ENCODE results near the gene DGKH. TPM values are rescaled to one million over a fixed set of nuclear protein-coding genes. Genes with fewer than 3 reads are reported as not detected.

Gene DGKH
- total and polyA plus RNA-seq, 9 of the 15 experiments (the other 6 are each of a cell fraction or from before 2014, with no cell fraction given) = 0.38 to 4.4 (median 3.1) TPM

GRCh38 chr13:42041011-42041683, 7.3 kb upstream of the DGKH start (continued):
- TF ChIP-seq MNT (conservative IDR thresholded peaks at IDR 0.05) (peak in 1 of 2 experiments; percentile 46; a peak in 2 of 4 replicates), LEF1 (IDR thresholded peaks at IDR 0.05) (no peak), POLR2A (conservative IDR thresholded peaks at IDR 0.05) (0 out of 2 replicates have a peak, but pooled peaks have one; percentile 29), TGIF2 (CRISPR knock-in tag; IDR thresholded peaks at IDR 0.05) (0 out of 2 replicates have a peak, but pooled peaks have one; percentile 47), SPI1 (IDR thresholded peaks at IDR 0.05; ENCODE audit: borderline replicate concordance, low read depth, low read length) (no peak), RBBP5 (IDR thresholded peaks at IDR 0.05; ENCODE audit: borderline replicate concordance, insufficient read depth, low read length, poor library complexity, severe bottlenecking) (peak; percentile 48), ZNF75A (CRISPR knock-in tag; IDR thresholded peaks at IDR 0.05) (no peak), ZFX (CRISPR knock-in tag; IDR thresholded peaks at IDR 0.05) (0 out of 2 replicates have a peak, but pooled peaks have one; percentile 31), FOXA3 (CRISPR knock-in tag; conservative IDR thresholded peaks at IDR 0.05 in 1 of 2, IDR thresholded peaks at IDR 0.05 in 1 of 2) (0 out of 4 replicates have a peak, but pooled peaks of 1 of the 2 experiments have one; percentile 24), KHSRP (IDR thresholded peaks at IDR 0.05) (no peak), RBM22 (IDR thresholded peaks at IDR 0.05; ENCODE audit: low read depth, low read length, poor library complexity, severe bottlenecking) (peak; percentile 50)
- TF ChIP-seq, protein P1, sequence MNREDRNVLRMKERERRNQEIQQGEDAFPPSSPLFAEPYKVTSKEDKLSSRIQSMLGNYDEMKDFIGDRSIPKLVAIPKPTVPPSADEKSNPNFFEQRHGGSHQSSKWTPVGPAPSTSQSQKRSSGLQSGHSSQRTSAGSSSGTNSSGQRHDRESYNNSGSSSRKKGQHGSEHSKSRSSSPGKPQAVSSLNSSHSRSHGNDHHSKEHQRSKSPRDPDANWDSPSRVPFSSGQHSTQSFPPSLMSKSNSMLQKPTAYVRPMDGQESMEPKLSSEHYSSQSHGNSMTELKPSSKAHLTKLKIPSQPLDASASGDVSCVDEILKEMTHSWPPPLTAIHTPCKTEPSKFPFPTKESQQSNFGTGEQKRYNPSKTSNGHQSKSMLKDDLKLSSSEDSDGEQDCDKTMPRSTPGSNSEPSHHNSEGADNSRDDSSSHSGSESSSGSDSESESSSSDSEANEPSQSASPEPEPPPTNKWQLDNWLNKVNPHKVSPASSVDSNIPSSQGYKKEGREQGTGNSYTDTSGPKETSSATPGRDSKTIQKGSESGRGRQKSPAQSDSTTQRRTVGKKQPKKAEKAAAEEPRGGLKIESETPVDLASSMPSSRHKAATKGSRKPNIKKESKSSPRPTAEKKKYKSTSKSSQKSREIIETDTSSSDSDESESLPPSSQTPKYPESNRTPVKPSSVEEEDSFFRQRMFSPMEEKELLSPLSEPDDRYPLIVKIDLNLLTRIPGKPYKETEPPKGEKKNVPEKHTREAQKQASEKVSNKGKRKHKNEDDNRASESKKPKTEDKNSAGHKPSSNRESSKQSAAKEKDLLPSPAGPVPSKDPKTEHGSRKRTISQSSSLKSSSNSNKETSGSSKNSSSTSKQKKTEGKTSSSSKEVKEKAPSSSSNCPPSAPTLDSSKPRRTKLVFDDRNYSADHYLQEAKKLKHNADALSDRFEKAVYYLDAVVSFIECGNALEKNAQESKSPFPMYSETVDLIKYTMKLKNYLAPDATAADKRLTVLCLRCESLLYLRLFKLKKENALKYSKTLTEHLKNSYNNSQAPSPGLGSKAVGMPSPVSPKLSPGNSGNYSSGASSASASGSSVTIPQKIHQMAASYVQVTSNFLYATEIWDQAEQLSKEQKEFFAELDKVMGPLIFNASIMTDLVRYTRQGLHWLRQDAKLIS (CRISPR knock-in tag; IDR thresholded peaks at IDR 0.05) = 0 out of 2 replicates have a peak, but pooled peaks have one; percentile 50
- TF ChIP-seq, protein P2, sequence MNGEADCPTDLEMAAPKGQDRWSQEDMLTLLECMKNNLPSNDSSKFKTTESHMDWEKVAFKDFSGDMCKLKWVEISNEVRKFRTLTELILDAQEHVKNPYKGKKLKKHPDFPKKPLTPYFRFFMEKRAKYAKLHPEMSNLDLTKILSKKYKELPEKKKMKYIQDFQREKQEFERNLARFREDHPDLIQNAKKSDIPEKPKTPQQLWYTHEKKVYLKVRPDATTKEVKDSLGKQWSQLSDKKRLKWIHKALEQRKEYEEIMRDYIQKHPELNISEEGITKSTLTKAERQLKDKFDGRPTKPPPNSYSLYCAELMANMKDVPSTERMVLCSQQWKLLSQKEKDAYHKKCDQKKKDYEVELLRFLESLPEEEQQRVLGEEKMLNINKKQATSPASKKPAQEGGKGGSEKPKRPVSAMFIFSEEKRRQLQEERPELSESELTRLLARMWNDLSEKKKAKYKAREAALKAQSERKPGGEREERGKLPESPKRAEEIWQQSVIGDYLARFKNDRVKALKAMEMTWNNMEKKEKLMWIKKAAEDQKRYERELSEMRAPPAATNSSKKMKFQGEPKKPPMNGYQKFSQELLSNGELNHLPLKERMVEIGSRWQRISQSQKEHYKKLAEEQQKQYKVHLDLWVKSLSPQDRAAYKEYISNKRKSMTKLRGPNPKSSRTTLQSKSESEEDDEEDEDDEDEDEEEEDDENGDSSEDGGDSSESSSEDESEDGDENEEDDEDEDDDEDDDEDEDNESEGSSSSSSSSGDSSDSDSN (IDR thresholded peaks at IDR 0.05; ENCODE audit: borderline replicate concordance in 1 of 2, low read depth in 2 of 2, low read length in 2 of 2) = peak; percentile 21 to 43; a peak in 2 of 4 replicates
- TF ChIP-seq, protein P3, sequence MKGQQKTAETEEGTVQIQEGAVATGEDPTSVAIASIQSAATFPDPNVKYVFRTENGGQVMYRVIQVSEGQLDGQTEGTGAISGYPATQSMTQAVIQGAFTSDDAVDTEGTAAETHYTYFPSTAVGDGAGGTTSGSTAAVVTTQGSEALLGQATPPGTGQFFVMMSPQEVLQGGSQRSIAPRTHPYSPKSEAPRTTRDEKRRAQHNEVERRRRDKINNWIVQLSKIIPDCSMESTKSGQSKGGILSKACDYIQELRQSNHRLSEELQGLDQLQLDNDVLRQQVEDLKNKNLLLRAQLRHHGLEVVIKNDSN (CRISPR knock-in tag; IDR thresholded peaks at IDR 0.05) = 0 out of 2 replicates have a peak, but pooled peaks have one; percentile 23
- TF ChIP-seq, protein P4, sequence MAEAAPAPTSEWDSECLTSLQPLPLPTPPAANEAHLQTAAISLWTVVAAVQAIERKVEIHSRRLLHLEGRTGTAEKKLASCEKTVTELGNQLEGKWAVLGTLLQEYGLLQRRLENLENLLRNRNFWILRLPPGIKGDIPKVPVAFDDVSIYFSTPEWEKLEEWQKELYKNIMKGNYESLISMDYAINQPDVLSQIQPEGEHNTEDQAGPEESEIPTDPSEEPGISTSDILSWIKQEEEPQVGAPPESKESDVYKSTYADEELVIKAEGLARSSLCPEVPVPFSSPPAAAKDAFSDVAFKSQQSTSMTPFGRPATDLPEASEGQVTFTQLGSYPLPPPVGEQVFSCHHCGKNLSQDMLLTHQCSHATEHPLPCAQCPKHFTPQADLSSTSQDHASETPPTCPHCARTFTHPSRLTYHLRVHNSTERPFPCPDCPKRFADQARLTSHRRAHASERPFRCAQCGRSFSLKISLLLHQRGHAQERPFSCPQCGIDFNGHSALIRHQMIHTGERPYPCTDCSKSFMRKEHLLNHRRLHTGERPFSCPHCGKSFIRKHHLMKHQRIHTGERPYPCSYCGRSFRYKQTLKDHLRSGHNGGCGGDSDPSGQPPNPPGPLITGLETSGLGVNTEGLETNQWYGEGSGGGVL (CRISPR knock-in tag; IDR thresholded peaks at IDR 0.05) = no peak

Data from K562 (cell line).